ENCODE measurements around the gene WDR91.

DNA sequence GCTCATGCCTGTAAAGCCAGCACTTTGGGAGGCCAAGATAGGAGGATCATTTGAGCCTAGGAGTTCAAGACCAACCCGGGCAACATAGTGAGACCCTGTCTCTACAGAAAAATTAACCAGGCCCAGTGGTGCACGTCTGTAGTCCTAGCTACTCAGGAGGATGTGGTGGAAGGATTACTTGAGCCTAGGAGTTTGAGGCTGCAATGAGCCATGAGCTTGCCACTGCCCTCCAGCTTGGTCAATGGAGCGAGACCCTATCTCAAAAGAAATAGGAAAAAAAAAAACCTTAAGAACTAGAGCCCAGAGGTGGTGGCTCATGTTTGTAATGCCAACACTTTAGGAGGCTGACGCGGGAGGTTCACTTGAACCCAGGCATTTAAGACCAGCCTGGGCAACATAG is 24.5 kb upstream of the WDR91 start:
- TF ChIP-seq, protein P1, sequence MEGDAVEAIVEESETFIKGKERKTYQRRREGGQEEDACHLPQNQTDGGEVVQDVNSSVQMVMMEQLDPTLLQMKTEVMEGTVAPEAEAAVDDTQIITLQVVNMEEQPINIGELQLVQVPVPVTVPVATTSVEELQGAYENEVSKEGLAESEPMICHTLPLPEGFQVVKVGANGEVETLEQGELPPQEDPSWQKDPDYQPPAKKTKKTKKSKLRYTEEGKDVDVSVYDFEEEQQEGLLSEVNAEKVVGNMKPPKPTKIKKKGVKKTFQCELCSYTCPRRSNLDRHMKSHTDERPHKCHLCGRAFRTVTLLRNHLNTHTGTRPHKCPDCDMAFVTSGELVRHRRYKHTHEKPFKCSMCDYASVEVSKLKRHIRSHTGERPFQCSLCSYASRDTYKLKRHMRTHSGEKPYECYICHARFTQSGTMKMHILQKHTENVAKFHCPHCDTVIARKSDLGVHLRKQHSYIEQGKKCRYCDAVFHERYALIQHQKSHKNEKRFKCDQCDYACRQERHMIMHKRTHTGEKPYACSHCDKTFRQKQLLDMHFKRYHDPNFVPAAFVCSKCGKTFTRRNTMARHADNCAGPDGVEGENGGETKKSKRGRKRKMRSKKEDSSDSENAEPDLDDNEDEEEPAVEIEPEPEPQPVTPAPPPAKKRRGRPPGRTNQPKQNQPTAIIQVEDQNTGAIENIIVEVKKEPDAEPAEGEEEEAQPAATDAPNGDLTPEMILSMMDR (conservative IDR thresholded peaks at IDR 0.05 in 1 of 2, IDR thresholded peaks at IDR 0.05 in 1 of 2; ENCODE audit: low read depth in 1 of 2, low read length in 2 of 2) = no peak
- no peak for TF ChIP-seq EZH2 (IDR thresholded peaks at IDR 0.05; ENCODE audit: low read length, missing control alignments)
